ENCODE results near the gene MTFP1.

- TF ChIP-seq CTCF (IDR thresholded peaks at IDR 0.05) (no peak), POLR2A (IDR thresholded peaks at IDR 0.05) (no peak)
Observed at GRCh38 chr22:30427871-30428270, 2.3 kb downstream of the MTFP1 start.

Measured in lower leg skin (tissue), 3 donors.